HCT116 (cell line): Measurements from ENCODE around the gene APBA2. TPM values are rescaled to one million over a fixed set of nuclear protein-coding genes. Genes with fewer than 3 reads are reported as not detected.

Source experiments
- ATAC-seq: fragments of 200-7000 bp; cut with Tn5 transposase; 2 replicates; pipeline ENCODE4 v1.9.1; 2020; ENCODE audit warnings: mild to moderate bottlenecking, moderate library complexity
- BruUV-seq: library from RNA; stranded (reverse); fragments of 400-500 nt; replicated peaks from 2 replicates; lab custom pipeline; 2021; lab: Mats Ljungman, UMichigan
- CTCF ChIA-PET: fragments of 300-600 bp; sonication (Branson Sonifier 250); formaldehyde crosslinking; loops from one replicate; lab custom pipeline; 2021; ENCODE audit warnings: antibody characterized with exemption; lab: Charles Lee
- POLR2A ChIA-PET: fragments of 300-600, 350-600 bp; sonication (Branson Sonifier 250); formaldehyde crosslinking; loops from one replicate; lab custom pipeline; 2021; ENCODE audit warnings: antibody characterized with exemption; lab: Charles Lee
- RAD21 ChIA-PET, 2 experiments: fragments of 300-600 bp; sonication (Branson Sonifier 250); formaldehyde crosslinking; loops; one replicate each; lab custom pipeline; 2023; ENCODE audit warnings: low total read pairs in 2 of 2; ENCODE audit not compliant: uncharacterized antibody in 2 of 2, unreplicated experiment in 2 of 2, low non-redundant PET in 1 of 2; lab: Charles Lee
- DNase-seq: peaks from one replicate; pipeline ENCODE4 v3.0.0-alpha.2; 2010; ENCODE audit warnings: low read depth, low spot score
- H2AFZ ChIP-seq: fragments of 200-600 bp; shearing (Covaris generic), sonication (generic); 2 replicates; pipeline ENCODE4 v1.6.1; 2017; ENCODE audit warnings: low read depth, mixed run types, mixed read lengths, antibody characterized with exemption, low read length; ENCODE audit not compliant: poor library complexity, severe bottlenecking
- H3K27ac ChIP-seq: 2 replicates; pipeline ENCODE4 v1.5.1; 2012; ENCODE audit warnings: low read depth, low read length
- H3K27me3 ChIP-seq: fragments of 200-600 bp; sonication (generic); 2 replicates; pipeline ENCODE4 v1.6.1; 2016; ENCODE audit warnings: mixed run types, low read length, mixed read lengths; ENCODE audit not compliant: insufficient read depth
- H3K36me3 ChIP-seq, 2 experiments: fragments of 200-500 bp in 1 of 2; fragments of 200-600 bp in 1 of 2; sonication (Bioruptor generic) in 1 of 2; sonication (generic) in 1 of 2; 2 replicates each; pipeline versions ENCODE4 v1.5.1 to v1.6.1; 2014 to 2016; ENCODE audit warnings: low read length in 2 of 2, inconsistent platforms in 1 of 2, mixed read lengths in 1 of 2, mixed run types in 1 of 2; ENCODE audit not compliant: insufficient read depth in 2 of 2, control insufficient read depth in 1 of 2
- H3K4me1 ChIP-seq, 2 experiments: fragments of 200-600 bp in 1 of 2; sonication (generic) in 1 of 2; 2 replicates each; pipeline versions ENCODE4 v1.5.1 to v1.6.1; 2012 to 2017; ENCODE audit warnings: low read length in 2 of 2, inconsistent platforms in 1 of 2, mild to moderate bottlenecking in 1 of 2, mixed read lengths in 1 of 2, mixed run types in 1 of 2, moderate library complexity in 1 of 2; ENCODE audit not compliant: insufficient read depth in 2 of 2, control insufficient read depth in 1 of 2
- H3K4me2 ChIP-seq: fragments of 200-600 bp; sonication (generic); 2 replicates; pipeline ENCODE4 v1.6.1; 2017; ENCODE audit warnings: mixed run types, low read length, mixed read lengths
- H3K4me3 ChIP-seq, 2 experiments: fragments of 200-600 bp in 1 of 2; sonication (generic) in 1 of 2; replicated peaks in 1 of 2; 2 replicates each; pipeline ENCODE4 v1.5.1; 2011 to 2016; ENCODE audit warnings: low read length in 2 of 2, control low read depth in 1 of 2, low read depth in 1 of 2, mild to moderate bottlenecking in 1 of 2, mixed read lengths in 1 of 2, mixed run types in 1 of 2
- H3K79me2 ChIP-seq: fragments of 200-600 bp; sonication (generic); 2 replicates; pipeline ENCODE4 v1.6.1; 2017; ENCODE audit warnings: mild to moderate bottlenecking, mixed run types, low read length, moderate library complexity, mixed read lengths; ENCODE audit not compliant: insufficient read depth
- H3K9ac ChIP-seq: fragments of 200-600 bp; sonication (generic); 2 replicates; pipeline ENCODE4 v1.6.1; 2016; ENCODE audit warnings: low read length, mixed read lengths
- H3K9me2 ChIP-seq: fragments of 200-600 bp; sonication (generic), shearing (Covaris generic); 2 replicates; pipeline ENCODE4 v1.6.1; 2017; ENCODE audit warnings: mixed run types, mild to moderate bottlenecking, moderate library complexity; ENCODE audit not compliant: insufficient read depth
- H3K9me3 ChIP-seq, 2 experiments: fragments of 200-500 bp in 1 of 2; fragments of 200-600 bp in 1 of 2; sonication (Bioruptor generic) in 1 of 2; sonication (generic) in 1 of 2; 2 replicates each; pipeline ENCODE4 v1.6.1; 2014 to 2017; ENCODE audit warnings: low read length in 2 of 2, mixed read lengths in 2 of 2, inconsistent platforms in 1 of 2, low read depth in 1 of 2, mild to moderate bottlenecking in 1 of 2, mixed run types in 1 of 2, moderate library complexity in 1 of 2; ENCODE audit not compliant: control insufficient read depth in 1 of 2, insufficient read depth in 1 of 2
- H4K20me1 ChIP-seq: fragments of 200-600 bp; sonication (generic), shearing (Covaris generic); 2 replicates; pipeline ENCODE4 v1.6.1; 2017; ENCODE audit warnings: mixed run types, mild to moderate bottlenecking, moderate library complexity; ENCODE audit not compliant: insufficient read depth
- CBX3 ChIP-seq: IDR thresholded peaks from 2 replicates; pipeline ENCODE4 v1.6.1; 2012; ENCODE audit warnings: low read depth
- CEBPB ChIP-seq: IDR thresholded peaks from 2 replicates; pipeline ENCODE4 v1.6.1; 2012; ENCODE audit warnings: low read depth
- EZH2phosphoT487 ChIP-seq: fragments of 200-600 bp; IDR thresholded peaks from 2 replicates; pipeline ENCODE4 v1.6.1; 2018; ENCODE audit warnings: antibody characterized with exemption, borderline replicate concordance
- FOSL1 ChIP-seq: IDR thresholded peaks from 2 replicates; pipeline ENCODE4 v1.6.1; 2012; ENCODE audit warnings: low read depth
- MAX ChIP-seq: IDR thresholded peaks from 2 replicates; pipeline ENCODE4 v1.6.1; 2012
- POLR2A ChIP-seq: IDR thresholded peaks from 2 replicates; pipeline ENCODE4 v1.7.0; 2011; ENCODE audit warnings: borderline replicate concordance; ENCODE audit not compliant: insufficient read depth, insufficient read length; ENCODE audit errors: extremely low read depth
- REST ChIP-seq: IDR thresholded peaks from 2 replicates; pipeline ENCODE4 v1.6.1; 2012; ENCODE audit warnings: low read depth
- SIN3A ChIP-seq: IDR thresholded peaks from 2 replicates; pipeline ENCODE4 v1.6.1; 2012; ENCODE audit warnings: low read depth
- SRF ChIP-seq: IDR thresholded peaks from 2 replicates; pipeline ENCODE4 v1.6.1; 2012; ENCODE audit warnings: low read depth
- TCF7L2 ChIP-seq: IDR thresholded peaks from 2 replicates; pipeline ENCODE4 v1.7.0; 2011; ENCODE audit warnings: borderline replicate concordance, inconsistent platforms; ENCODE audit not compliant: insufficient read depth, insufficient read length; ENCODE audit errors: extremely low read depth
- YY1 ChIP-seq: IDR thresholded peaks from 2 replicates; pipeline ENCODE4 v1.6.1; 2011; ENCODE audit warnings: low read length, low read depth, moderate library complexity, mild to moderate bottlenecking; ENCODE audit not compliant: insufficient replicate concordance; ENCODE audit errors: extremely low read depth
- intact Hi-C: fragments of 100-400 bp; cut with micrococcal nuclease; formaldehyde crosslinking; loops from 2 replicates; pipeline ENCODE4 v1.10.0; 2022
- total RNA-seq: library from RNA; stranded (reverse); gene quantifications from one replicate; pipeline ENCODE4 v1.2.1, GENCODE V29; 2021; ENCODE audit not compliant: unreplicated experiment

APBA2 gene
- total RNA-seq, 1 experiment from 2014 or later: 0.47 TPM

GRCh38 chr15:29043736-29044502, 158.1 kb downstream of the APBA2 start:
- no peaks in the 10 kb centered on the region for H3K36me3 ChIP-seq
- TF ChIP-seq SRF (no peak), YY1 (no peak), EZH2phosphoT487 (no peak), CEBPB (no peak), TCF7L2 (no peak), FOSL1 (no peak), SIN3A (no peak), POLR2A (no peak), REST (no peak), MAX (no peak), CBX3 (no peak)
- RAD21 ChIA-PET: no interaction called here
- no peak overlapping the region for H3K4me3 ChIP-seq
- DNase-seq (no peak), ATAC-seq (no peak)
- H3K9ac ChIP-seq: no peak overlapping the region
- POLR2A ChIA-PET: no interaction called here
- no TSS peak for BruUV-seq
- no peaks in the 10 kb centered on the region for H3K27me3 ChIP-seq
- intact Hi-C loops: no loop called here
- CTCF ChIA-PET: no interaction called here
- H3K4me2 ChIP-seq: no peak overlapping the region
- H3K9me2 ChIP-seq: no peaks in the 10 kb centered on the region
- no peak overlapping the region for H2AFZ ChIP-seq
- no peak overlapping the region for H3K27ac ChIP-seq
- H4K20me1 ChIP-seq: no peaks in the 10 kb centered on the region
- no peaks in the 10 kb centered on the region for H3K79me2 ChIP-seq
- no peaks in the 10 kb centered on the region for H3K4me1 ChIP-seq
- H3K9me3 ChIP-seq: no peaks in the 10 kb centered on the region
